DOHH2 (cell line): ENCODE results near the gene GUF1.

ENCODE experiments used
- H3F3A ChIP-seq: fragments of 200-600 bp; sonication (generic), shearing (Covaris generic); 2 replicates; pipeline ENCODE4 v1.6.0; 2016; ENCODE audit warnings: antibody characterized with exemption, mild to moderate bottlenecking; ENCODE audit not compliant: control insufficient read depth, insufficient read depth
- H3K27ac ChIP-seq: fragments of 200-600 bp; sonication (generic); 2 replicates; pipeline ENCODE4 v1.5.1; 2014; ENCODE audit warnings: low read depth, mild to moderate bottlenecking, low read length, moderate library complexity
- H3K27me3 ChIP-seq: fragments of 200-600 bp; sonication (generic); 2 replicates; pipeline ENCODE4 v1.6.1; 2014; ENCODE audit warnings: mild to moderate bottlenecking, low read length, mixed read lengths; ENCODE audit not compliant: control insufficient read depth
- H3K36me3 ChIP-seq: fragments of 200-600 bp; sonication (generic); 2 replicates; pipeline ENCODE4 v1.6.1; 2014; ENCODE audit warnings: mild to moderate bottlenecking, low read length, moderate library complexity, mixed read lengths; ENCODE audit not compliant: control insufficient read depth
- H3K4me1 ChIP-seq: fragments of 200-600 bp; sonication (generic); 2 replicates; pipeline ENCODE4 v1.6.1; 2014; ENCODE audit warnings: mild to moderate bottlenecking, low read length, mixed read lengths; ENCODE audit not compliant: control insufficient read depth
- H3K4me2 ChIP-seq: fragments of 200-600 bp; sonication (generic); 2 replicates; pipeline ENCODE4 v1.6.0; 2014; ENCODE audit warnings: mild to moderate bottlenecking, low read length, moderate library complexity
- H3K4me3 ChIP-seq: fragments of 200-600 bp; sonication (generic); 2 replicates; pipeline ENCODE4 v1.5.1; 2014; ENCODE audit warnings: mild to moderate bottlenecking, low read length, mixed read lengths
- H3K79me2 ChIP-seq: fragments of 200-600 bp; sonication (generic); 2 replicates; pipeline ENCODE4 v1.6.1; 2014; ENCODE audit warnings: mild to moderate bottlenecking, low read length, mixed read lengths; ENCODE audit not compliant: control insufficient read depth
- H3K9me2 ChIP-seq: fragments of 200-600 bp; sonication (generic); replicated peaks from 2 replicates; pipeline ENCODE4 v1.6.1; 2014; ENCODE audit warnings: mild to moderate bottlenecking, low read length, mixed read lengths; ENCODE audit not compliant: control insufficient read depth
- H3K9me3 ChIP-seq: fragments of 200-600 bp; sonication (generic); 2 replicates; pipeline ENCODE4 v1.6.1; 2014; ENCODE audit warnings: antibody characterized with exemption, low read length, mixed read lengths; ENCODE audit not compliant: control insufficient read depth, insufficient read depth
- H4K20me1 ChIP-seq: fragments of 200-600 bp; sonication (generic); 2 replicates; pipeline ENCODE4 v1.6.0; 2014; ENCODE audit warnings: low read depth, mild to moderate bottlenecking, antibody characterized with exemption, low read length, moderate library complexity; ENCODE audit not compliant: control insufficient read depth, insufficient read depth
- EZH2phosphoT487 ChIP-seq: fragments of 200-600 bp; sonication (generic); IDR thresholded peaks from 2 replicates; pipeline ENCODE4 v1.6.1; 2017; ENCODE audit warnings: borderline replicate concordance, mild to moderate bottlenecking, antibody characterized with exemption, low read length, moderate library complexity, mixed read lengths
- TF ChIP-seq, protein P1 (sequence below): fragments of 200-600 bp; sonication (generic); IDR thresholded peaks from one replicate; pipeline ENCODE4 v1.5.1; 2014; ENCODE audit warnings: antibody characterized with exemption, mild to moderate bottlenecking, low read depth, low read length; ENCODE audit not compliant: poor library complexity, severe bottlenecking

GUF1 gene

DNA sequence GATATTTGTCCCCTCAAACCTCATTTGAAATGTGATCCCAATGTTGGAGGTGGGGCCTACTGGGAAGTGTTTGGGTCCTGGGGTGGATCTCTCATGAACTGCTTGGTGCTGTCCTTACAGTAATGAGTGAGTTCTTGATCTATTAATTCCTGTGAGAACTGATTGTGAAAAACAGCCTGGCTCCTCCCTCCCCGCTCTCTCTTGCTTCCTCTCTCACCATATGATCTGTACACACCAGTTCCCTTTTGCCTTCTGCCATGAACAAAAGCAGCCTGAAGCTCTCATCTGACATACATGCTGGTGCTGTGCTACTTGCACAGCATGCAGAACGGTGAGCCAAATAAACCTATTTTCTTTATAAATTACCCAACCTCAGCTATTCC lies 15.6 kb upstream of the GUF1 start:
- Histone ChIP-seq H3K4me3 (no peak overlapping the region), H3K36me3 (no peaks in the 10 kb centered on the region), H3K9me3 (no peaks in the 10 kb centered on the region), H3F3A (no peaks in the 10 kb centered on the region), H3K4me1 (no peaks in the 10 kb centered on the region), H3K79me2 (no peaks in the 10 kb centered on the region), H4K20me1 (no peaks in the 10 kb centered on the region), H3K4me2 (no peak overlapping the region), H3K27me3 (no peaks in the 10 kb centered on the region), H3K9me2 (no peaks in the 10 kb centered on the region), H3K27ac (no peak overlapping the region)
- no peak for TF ChIP-seq EZH2phosphoT487
- TF ChIP-seq, protein P1, sequence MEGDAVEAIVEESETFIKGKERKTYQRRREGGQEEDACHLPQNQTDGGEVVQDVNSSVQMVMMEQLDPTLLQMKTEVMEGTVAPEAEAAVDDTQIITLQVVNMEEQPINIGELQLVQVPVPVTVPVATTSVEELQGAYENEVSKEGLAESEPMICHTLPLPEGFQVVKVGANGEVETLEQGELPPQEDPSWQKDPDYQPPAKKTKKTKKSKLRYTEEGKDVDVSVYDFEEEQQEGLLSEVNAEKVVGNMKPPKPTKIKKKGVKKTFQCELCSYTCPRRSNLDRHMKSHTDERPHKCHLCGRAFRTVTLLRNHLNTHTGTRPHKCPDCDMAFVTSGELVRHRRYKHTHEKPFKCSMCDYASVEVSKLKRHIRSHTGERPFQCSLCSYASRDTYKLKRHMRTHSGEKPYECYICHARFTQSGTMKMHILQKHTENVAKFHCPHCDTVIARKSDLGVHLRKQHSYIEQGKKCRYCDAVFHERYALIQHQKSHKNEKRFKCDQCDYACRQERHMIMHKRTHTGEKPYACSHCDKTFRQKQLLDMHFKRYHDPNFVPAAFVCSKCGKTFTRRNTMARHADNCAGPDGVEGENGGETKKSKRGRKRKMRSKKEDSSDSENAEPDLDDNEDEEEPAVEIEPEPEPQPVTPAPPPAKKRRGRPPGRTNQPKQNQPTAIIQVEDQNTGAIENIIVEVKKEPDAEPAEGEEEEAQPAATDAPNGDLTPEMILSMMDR = no peak

DNA sequence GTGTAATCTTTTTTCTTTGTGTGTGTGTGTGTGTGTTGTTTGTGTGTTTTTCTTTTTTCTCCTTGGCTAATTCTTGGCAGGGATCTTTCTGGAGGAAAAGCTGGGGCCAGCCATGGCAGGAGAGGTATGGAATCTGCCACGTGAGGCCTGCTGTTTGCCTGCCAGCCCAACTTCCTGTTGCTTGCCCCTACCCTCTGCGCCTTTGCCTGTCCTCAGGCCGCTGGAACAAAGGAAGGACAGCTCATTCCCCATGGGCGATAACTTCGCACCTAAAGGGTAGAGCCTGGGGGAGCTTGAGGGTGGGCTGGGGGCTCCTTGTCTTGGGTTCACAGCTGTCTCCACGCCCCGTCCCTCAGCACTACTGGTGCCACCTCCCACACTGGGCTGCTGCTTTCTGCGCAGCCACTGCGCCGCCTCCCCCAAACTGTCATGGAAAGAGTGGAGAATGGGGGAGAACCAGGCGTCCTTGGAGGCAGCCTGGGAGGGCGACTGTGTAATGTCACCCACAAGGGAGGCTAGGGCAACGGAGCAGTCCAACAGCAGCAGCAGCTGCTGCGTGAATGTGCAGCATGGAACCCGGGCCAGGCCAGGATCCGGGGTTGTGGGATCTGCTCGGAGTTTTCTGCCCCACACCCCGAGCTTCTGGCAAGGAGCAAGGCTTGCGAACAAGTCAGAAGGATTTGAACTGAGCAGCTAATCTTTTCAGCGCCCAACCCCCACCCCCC lies 14.5 kb upstream of the GUF1 start:
- Histone ChIP-seq H3K9me2 (no peaks in the 10 kb centered on the region), H3K4me3 (no peak overlapping the region), H3K36me3 (no peaks in the 10 kb centered on the region), H3K79me2 (no peaks in the 10 kb centered on the region), H3K27me3 (no peaks in the 10 kb centered on the region), H3F3A (no peaks in the 10 kb centered on the region), H4K20me1 (no peaks in the 10 kb centered on the region), H3K9me3 (no peaks in the 10 kb centered on the region), H3K27ac (no peak overlapping the region), H3K4me1 (no peaks in the 10 kb centered on the region), H3K4me2 (no peak overlapping the region)
- no peak for TF ChIP-seq EZH2phosphoT487
- TF ChIP-seq, protein P1 = no peak

DNA sequence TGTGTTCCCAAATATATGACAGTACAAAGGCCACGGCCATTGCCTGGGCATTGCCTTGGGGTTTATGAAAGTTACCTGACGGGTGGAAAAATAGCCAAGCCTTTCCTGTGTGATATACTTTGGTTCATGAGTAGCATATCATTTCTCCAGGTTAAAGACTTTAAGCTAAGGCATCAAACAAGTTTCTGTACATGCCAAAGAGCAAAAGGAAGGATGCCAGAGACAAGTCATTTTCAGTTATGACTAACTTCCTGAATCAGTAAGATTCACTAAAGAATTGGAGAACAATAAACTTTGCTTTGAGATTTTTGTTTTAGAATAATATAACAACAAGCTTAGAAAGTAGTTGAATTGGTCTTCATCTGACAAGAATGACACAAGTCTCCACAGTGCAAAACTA lies 9.7 kb upstream of the GUF1 start:
- Histone ChIP-seq H3K4me1 (no peaks in the 10 kb centered on the region), H3K79me2 (no peaks in the 10 kb centered on the region), H3K4me2 (no peak overlapping the region), H3K9me2 (no peaks in the 10 kb centered on the region), H3K36me3 (no peaks in the 10 kb centered on the region), H4K20me1 (no peaks in the 10 kb centered on the region), H3F3A (no peaks in the 10 kb centered on the region), H3K9me3 (no peaks in the 10 kb centered on the region), H3K4me3 (no peak overlapping the region), H3K27ac (no peak overlapping the region), H3K27me3 (peaks cover 5% of the 10 kb centered on the region)
- TF ChIP-seq, protein P1 = no peak
- TF ChIP-seq EZH2phosphoT487 = no peak
